GM10847 (cell line): ENCODE data around the gene TUBAL3.

ENCODE experiments used
- POLR2A ChIP-seq: IDR thresholded peaks from 2 replicates; pipeline ENCODE4 v1.6.1; 2011; ENCODE audit not compliant: insufficient read length; ENCODE audit errors: extremely low read depth

The TUBAL3 gene

DNA sequence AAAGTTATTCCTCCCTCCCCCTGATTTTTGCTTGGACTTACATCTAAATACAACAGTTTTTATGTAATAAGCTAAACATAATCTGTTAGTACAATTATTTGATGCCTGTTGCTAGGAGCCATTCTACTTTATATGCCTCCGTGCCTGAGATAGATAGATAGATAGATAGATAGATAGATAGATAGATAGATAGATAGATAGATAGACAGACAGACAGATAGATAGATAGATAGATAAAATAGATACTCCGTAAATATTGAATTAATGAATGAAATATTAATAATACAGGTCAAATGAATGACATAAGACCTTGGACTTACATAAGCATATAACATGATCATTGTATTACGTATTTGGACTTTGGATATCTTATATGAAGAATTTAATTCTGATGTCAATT lies 30.7 kb upstream of the TUBAL3 start:
- TF ChIP-seq POLR2A = no peak

DNA sequence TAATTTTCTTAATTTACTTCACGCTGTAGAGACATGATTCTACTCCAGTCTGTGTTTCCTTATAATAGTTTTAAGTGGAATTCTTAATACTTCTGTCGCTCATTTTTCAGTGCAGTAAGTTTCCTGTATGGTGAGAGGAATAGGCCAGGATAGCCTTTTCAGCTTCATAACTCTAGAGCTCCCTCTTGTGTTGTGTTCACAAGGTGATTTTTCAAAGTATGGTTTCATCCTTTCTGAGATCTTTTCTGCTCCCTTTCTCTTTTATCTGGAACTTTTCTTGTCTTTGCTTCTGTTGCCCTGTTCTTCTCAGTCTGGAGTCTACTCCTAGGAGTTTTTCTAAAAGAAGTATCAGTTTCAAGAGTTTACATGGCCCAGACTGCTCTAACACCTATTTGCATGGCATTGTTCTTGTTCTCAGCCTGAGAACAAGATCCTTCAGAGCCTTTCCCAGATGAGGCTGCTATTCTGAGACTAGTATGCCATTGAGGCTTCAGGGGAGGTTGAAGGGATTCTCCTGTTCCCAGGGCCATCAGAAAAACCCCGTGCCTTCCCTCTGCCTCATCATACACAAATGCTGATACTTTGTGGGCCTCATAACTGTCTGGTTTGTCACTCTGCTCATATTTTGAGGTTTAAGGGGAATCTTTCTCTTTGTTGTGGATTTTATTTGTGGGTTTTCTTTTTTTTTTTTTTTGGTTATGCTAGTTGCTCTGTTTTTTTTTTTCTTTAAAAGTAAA lies 29.6 kb upstream of the TUBAL3 start:
- no peak for TF ChIP-seq POLR2A

- TF ChIP-seq POLR2A = no peak
These were observed 28.6 kb upstream of the TUBAL3 start for GRCh38 chr10:5433182-5433581.

DNA sequence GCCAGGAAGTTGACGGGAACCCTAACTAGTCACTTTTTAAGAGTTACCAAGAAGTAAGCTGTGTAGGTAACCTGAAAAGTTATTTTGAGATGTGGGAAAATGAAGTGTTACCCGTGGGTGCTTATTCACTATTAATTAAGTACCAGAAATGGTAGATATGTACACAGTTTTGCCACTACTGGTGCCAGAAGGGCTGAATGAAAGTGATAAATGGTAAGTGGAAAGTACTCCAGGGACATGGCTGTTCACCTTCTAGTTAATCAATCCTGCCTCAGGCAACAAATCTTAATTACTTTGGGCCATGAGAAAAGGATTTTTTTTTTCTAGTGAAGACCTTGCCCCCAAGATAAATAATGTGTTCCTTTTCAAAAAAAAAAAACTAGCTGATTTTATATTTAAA lies 23.5 kb upstream of the TUBAL3 start:
- no peak for TF ChIP-seq POLR2A

DNA sequence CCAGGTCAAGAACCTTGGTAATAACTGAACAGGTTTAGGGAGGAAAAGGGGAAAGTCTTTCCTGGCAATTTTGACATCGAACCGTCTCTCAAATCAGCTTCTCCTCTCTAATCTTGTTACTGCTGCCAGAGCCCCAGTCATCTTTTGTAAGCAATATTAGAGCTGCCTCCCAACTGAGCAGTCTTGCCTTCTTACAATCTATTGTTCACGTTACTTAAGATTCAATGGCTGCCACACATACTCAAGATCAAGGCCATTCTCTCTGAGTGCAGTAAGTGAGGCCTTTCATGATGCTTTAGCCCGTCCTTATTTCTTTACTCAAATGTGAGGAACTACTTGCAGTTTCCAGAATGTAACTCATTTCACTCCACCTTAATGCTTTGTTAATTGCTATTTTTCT lies 20.1 kb upstream of the TUBAL3 start:
- TF ChIP-seq POLR2A = no peak

- no peak for TF ChIP-seq POLR2A
These were observed 19.1 kb upstream of the TUBAL3 start for GRCh38 chr10:5423771-5424170.

- no peak for TF ChIP-seq POLR2A
These were observed 15.0 kb upstream of the TUBAL3 start for GRCh38 chr10:5419466-5420094.

DNA sequence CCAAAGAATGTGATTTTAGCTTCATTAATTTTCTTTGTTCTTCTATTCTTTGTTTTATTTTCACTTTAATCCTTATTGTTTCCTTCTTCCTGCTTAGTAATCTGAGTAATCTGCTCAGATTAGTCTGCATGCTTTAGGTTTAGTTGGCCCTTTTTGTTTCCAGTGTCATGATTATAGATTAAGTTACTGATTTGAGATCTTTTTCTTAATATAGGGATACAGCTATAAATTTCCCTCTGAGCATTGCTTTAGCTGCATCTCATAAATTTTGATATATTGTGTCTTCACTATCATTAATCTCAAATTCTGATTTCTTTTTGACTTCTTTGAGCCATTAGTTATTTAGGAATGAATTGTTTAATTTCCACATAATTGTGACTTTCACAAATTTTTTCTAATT lies 14.0 kb upstream of the TUBAL3 start:
- TF ChIP-seq POLR2A = no peak

DNA sequence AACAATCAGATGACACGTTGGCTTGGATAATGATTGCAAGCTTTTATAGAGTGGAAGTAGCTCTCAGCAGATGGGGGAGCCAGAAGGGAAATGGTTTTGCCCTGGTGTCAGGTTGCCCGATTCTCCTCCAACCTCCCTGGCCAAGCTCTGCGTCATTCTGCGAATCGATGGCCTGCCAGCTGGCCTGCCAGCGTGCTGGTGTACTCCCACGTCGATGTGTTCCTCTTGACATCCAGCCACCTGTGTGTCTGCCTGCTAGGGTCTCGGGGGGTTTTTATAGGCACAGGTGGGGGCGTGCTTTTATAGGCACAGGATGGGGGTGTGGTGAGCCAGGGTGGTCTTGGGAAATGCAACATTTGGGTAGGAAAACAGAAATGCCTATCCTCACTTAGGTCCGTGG lies 12.4 kb upstream of the TUBAL3 start:
- TF ChIP-seq POLR2A = no peak

DNA sequence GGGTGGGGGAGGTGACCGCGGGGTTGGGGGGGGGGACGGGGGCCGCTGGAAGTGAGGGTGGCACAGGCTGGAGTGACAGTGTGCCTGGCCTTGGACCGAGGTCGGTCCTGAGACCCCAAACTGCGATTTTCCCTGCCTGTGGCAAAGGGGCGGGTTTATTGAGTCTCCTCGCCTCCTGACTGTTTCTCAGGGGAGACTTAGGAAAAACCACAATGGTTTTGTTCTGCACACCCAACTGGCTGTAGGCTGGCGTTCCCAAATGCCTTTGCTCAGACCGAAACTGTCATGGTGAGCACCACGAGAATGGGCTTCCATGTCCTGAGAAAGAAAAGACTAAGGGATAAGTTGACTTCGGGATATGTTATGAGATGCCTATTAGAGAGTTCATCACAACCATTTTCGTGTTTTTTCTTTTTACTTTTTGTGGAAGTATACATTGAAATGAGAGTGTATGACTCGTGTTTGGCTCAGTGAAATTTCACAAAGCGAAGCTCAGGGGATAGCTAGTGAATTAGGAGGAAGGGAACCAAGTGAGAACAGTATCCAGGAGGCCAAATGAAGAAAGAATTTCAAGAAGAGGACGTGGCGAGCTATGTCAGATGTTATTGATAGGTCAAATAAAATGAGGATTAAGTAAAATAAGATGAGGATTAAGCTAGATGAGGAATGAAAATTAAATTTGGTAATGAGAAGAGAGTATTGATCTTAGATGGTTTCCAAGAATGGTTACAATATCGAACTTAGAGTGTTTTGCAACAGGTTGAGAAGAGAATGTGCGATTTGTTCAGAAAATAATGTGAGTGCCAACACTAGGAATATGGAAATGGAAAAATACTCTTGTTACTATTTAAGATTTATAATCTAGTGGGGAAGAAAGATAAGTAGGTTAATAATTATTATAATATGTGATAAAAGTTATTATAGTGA lies 8.6 kb upstream of the TUBAL3 start:
- no peak for TF ChIP-seq POLR2A

GRCh38 chr10:5412277-5412941 lies 7.8 kb upstream of the TUBAL3 start, which contains the start of gene NET1:
Gene NET1, plus strand, starts transcription at chr10:5412557. Its CDS starts 136 bp downstream, at chr10:5412693.
- TF ChIP-seq POLR2A = peak; percentile 26

- no peak for TF ChIP-seq POLR2A
These were observed 7.3 kb upstream of the TUBAL3 start for GRCh38 chr10:5411941-5412276.

DNA sequence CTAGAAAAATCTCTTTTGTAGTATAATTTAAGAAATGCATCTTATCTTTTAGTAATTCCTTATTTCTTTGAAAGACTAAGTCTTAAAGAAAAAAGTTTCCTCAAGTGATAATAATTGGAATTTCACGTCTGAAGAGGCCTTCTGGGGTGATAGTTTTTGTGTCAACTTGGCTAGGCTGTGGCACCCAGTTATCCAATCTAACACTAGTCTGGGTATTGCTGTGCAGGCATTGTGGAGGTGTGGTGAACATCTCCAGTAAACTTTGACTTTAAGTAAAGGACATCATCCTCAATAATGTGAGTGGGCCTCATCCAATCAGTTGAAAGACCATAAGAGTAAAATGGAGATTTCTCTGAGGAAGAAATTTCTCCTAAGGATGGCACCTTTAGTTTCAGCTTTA lies 2.3 kb upstream of the TUBAL3 start:
- TF ChIP-seq POLR2A = no peak

DNA sequence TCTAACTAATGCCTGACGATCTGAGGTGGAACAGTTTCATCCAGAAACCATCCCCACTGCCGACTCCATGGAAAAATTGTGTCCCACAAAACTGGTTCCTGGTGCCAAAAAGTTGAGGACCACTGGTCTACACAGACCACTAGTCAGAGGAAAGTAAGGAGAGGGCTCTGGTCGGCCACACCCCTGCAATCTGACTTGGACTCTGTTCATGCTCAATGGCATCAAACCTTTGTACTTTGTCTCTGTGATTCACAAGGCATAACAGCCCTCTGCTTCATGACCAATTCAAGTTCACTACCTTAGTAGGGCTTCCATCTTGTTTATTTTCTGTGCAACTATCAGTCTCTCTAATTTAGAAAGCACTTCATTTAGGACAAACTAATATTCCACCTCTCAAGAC lies 1.8 kb downstream of the TUBAL3 start:
- TF ChIP-seq POLR2A = no peak

DNA sequence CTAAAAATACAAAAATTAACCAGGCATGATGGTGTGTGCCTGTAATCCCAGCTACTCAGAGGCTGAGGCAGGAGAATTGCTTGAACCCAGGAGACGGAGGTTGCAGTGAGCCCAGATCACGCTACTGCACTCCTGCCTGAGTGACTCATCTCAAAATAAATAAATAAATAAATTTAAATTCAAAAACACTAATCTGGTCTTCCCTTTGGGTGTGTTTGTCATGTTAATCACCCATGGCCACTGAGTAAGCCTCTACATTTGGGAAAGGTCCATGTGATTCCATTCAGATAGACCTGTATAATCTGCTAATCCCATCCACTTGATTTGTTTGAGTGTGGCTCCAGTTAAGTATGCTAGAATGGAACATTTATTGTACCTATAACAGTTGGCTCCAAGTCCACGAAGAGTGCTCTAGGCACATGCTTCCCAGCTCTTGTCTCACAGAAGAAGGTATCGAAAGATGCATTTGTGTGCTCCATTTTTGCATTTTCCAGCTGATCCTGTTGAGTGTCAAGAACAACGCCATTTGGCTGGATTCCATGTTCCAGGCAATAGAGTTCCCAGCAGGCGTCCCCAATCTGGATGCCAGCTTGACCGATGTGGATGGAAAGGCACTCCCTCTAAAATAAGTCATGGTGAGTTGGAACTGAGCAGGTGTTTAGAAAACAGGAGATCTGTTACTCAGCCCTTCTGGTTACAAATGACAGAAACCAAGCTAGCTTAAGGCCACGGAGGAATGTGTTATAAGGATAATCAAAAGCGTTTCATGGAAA lies 4.0 kb downstream of the TUBAL3 start:
- TF ChIP-seq POLR2A = no peak
